Neural progenitor cell (in vitro differentiated cells): Measurements from ENCODE around the gene PRDM15. TPM values are rescaled to one million over a fixed set of nuclear protein-coding genes. Genes with fewer than 3 reads are reported as not detected.

Experiments
- DNase-seq: peaks from one replicate; pipeline ENCODE4 v3.0.0-alpha.2; 2016; ENCODE audit warnings: low spot score
- H2AFZ ChIP-seq: fragments of 200-600 bp; sonication (generic); replicated peaks from 2 replicates; pipeline ENCODE4 v1.6.1; 2016; ENCODE audit warnings: antibody characterized with exemption
- H3F3A ChIP-seq: fragments of 200-600 bp; sonication (generic); 2 replicates; pipeline ENCODE4 v1.6.1; 2016; ENCODE audit warnings: antibody characterized with exemption, low read depth
- H3K27ac ChIP-seq: fragments of 200-600 bp; sonication (generic); 2 replicates; pipeline ENCODE4 v1.5.1; 2016; ENCODE audit warnings: mild to moderate bottlenecking
- H3K27me3 ChIP-seq: fragments of 200-600 bp; sonication (generic); 2 replicates; pipeline ENCODE4 v1.6.1; 2016; ENCODE audit warnings: mild to moderate bottlenecking, moderate library complexity
- H3K36me3 ChIP-seq: fragments of 200-600 bp; sonication (generic); 2 replicates; pipeline ENCODE4 v1.5.1; 2016
- H3K4me1 ChIP-seq: fragments of 200-600 bp; sonication (generic); 2 replicates; pipeline ENCODE4 v1.6.1; 2016; ENCODE audit warnings: mixed run types
- H3K4me2 ChIP-seq: fragments of 200-600 bp; sonication (generic); 2 replicates; pipeline ENCODE4 v1.6.1; 2016
- H3K4me3 ChIP-seq: fragments of 200-600 bp; sonication (generic); 2 replicates; pipeline ENCODE4 v1.5.1; 2016
- H3K79me2 ChIP-seq: fragments of 200-600 bp; sonication (generic); 2 replicates; pipeline ENCODE4 v1.6.1; 2016; ENCODE audit warnings: low read depth
- H3K9ac ChIP-seq: fragments of 200-600 bp; sonication (generic); 2 replicates; pipeline ENCODE4 v1.6.1; 2016
- H3K9me3 ChIP-seq: fragments of 200-600 bp; sonication (generic); 2 replicates; pipeline ENCODE4 v1.5.1; 2016; ENCODE audit warnings: low read depth
- H4K20me1 ChIP-seq: fragments of 200-600 bp; sonication (generic); 2 replicates; pipeline ENCODE4 v1.6.1; 2016; ENCODE audit warnings: low read depth
- H3K27ac Mint-ChIP-seq: 3 replicates; pipeline ENCODE4 v1.8.0; 2021; ENCODE audit warnings: mixed read lengths
- H3K27me3 Mint-ChIP-seq: 2 replicates; pipeline ENCODE4 v1.8.0; 2022; ENCODE audit warnings: low read depth, mild to moderate bottlenecking, inconsistent platforms, moderate library complexity, mixed read lengths; ENCODE audit not compliant: insufficient read depth
- H3K36me3 Mint-ChIP-seq: 3 replicates; pipeline ENCODE4 v1.8.0; 2021; ENCODE audit warnings: mixed read lengths
- H3K4me1 Mint-ChIP-seq: 3 replicates; pipeline ENCODE4 v1.8.0; 2021; ENCODE audit warnings: mixed read lengths
- H3K4me3 Mint-ChIP-seq: 3 replicates; pipeline ENCODE4 v1.8.0; 2021; ENCODE audit warnings: mild to moderate bottlenecking, moderate library complexity, mixed read lengths
- H3K9me3 Mint-ChIP-seq: 3 replicates; pipeline ENCODE4 v1.8.0; 2020; ENCODE audit warnings: mixed read lengths
- EZH2 ChIP-seq: fragments of 200-600 bp; sonication (generic); IDR thresholded peaks from 2 replicates; pipeline ENCODE4 v1.6.1; 2017; ENCODE audit warnings: antibody characterized with exemption, mild to moderate bottlenecking, moderate library complexity
- EZH2phosphoT487 ChIP-seq: fragments of 200-600 bp; sonication (generic); IDR thresholded peaks from 2 replicates; pipeline ENCODE4 v1.6.1; 2017; ENCODE audit warnings: antibody characterized with exemption
- total RNA-seq: library from RNA; depleted of rRNA; stranded (reverse); fragments of >200 nt; gene quantifications from 2 replicates; pipeline ENCODE4 v1.2.3, GENCODE V29; 2015; ENCODE audit warnings: low replicate concordance
- TF ChIP-seq, protein P1 (sequence below): fragments of 200-600 bp; sonication (generic); IDR thresholded peaks from 2 replicates; pipeline ENCODE4 v1.5.1; 2017; ENCODE audit warnings: antibody characterized with exemption, mild to moderate bottlenecking

The PRDM15 gene
- total RNA-seq, 1 donor from 2014 or later, result 9.0 TPM

DNA sequence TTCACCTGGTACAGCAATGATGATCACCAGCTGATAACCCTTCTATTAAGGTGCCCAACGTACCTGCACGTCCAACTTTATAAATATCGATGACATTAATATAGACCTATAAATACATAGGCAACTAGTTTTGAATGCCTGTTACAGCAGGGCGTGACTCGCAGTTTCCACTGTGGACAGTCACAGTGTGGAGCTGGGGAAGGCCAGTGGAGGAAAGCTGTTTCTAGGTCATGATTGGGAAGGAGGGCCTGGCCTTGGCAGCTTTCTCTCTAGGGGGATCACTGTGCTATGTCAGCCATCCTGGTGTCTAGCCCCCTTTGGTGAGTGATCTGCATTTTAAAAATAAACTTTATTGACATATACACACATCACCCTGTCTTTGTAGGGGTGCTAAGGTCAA is 4.4 kb upstream of the PRDM15 start:
- H3K27ac ChIP-seq, result no peak overlapping the region
- H3K4me3 Mint-ChIP-seq, result no peak overlapping the region

DNA sequence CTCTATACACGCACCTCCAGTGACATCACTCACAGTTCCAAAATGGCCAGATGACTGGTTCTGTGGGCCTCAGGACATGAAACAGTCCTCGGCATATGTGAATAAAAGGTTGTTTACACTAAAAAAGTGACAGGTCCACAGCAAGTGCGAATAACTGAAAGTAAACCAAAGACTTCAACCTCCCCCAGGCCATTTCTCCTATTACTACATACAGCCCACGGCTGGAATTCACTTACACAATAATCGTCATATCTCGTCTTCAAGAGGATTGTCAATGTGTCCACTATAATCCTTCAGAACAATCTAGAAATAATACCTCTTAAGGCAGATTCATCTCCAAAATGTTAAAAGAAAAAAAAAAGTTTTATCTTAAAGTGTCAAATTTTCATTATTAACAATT is 1.9 kb upstream of the PRDM15 start:
- Mint-ChIP-seq H3K27me3 (peaks cover 6% of the 10 kb centered on the region), H3K4me1 (peaks cover 21% of the 10 kb centered on the region), H3K9me3 (no peaks in the 10 kb centered on the region), H3K4me3 (peak overlapping the region; percentile 62), H3K36me3 (no peaks in the 10 kb centered on the region), H3K27ac (no peak overlapping the region)
- Histone ChIP-seq H3K27me3 (no peaks in the 10 kb centered on the region), H4K20me1 (no peaks in the 10 kb centered on the region), H3K27ac (no peak overlapping the region), H3K79me2 (peaks cover 21% of the 10 kb centered on the region), H2AFZ (no peak overlapping the region), H3K4me1 (peaks cover 8% of the 10 kb centered on the region), H3F3A (no peaks in the 10 kb centered on the region), H3K9ac (no peak overlapping the region), H3K4me3 (no peak overlapping the region), H3K9me3 (no peaks in the 10 kb centered on the region), H3K36me3 (no peaks in the 10 kb centered on the region), H3K4me2 (no peak overlapping the region)
- no peak for DNase-seq
- TF ChIP-seq EZH2, result no peak
- TF ChIP-seq, protein P1, sequence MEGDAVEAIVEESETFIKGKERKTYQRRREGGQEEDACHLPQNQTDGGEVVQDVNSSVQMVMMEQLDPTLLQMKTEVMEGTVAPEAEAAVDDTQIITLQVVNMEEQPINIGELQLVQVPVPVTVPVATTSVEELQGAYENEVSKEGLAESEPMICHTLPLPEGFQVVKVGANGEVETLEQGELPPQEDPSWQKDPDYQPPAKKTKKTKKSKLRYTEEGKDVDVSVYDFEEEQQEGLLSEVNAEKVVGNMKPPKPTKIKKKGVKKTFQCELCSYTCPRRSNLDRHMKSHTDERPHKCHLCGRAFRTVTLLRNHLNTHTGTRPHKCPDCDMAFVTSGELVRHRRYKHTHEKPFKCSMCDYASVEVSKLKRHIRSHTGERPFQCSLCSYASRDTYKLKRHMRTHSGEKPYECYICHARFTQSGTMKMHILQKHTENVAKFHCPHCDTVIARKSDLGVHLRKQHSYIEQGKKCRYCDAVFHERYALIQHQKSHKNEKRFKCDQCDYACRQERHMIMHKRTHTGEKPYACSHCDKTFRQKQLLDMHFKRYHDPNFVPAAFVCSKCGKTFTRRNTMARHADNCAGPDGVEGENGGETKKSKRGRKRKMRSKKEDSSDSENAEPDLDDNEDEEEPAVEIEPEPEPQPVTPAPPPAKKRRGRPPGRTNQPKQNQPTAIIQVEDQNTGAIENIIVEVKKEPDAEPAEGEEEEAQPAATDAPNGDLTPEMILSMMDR, result no peak

More for the DNA sequence above, 4.4 kb upstream of the PRDM15 start:
- peaks cover 3% of the 10 kb centered on the region for H3K4me1 ChIP-seq
- no peak overlapping the region for H3K4me2 ChIP-seq
- H3K27me3 Mint-ChIP-seq, result peaks cover 2% of the 10 kb centered on the region
- no peaks in the 10 kb centered on the region for H4K20me1 ChIP-seq
- no peak overlapping the region for H3K9ac ChIP-seq
- peaks cover under 1% of the 10 kb centered on the region for H3K79me2 ChIP-seq
- TF ChIP-seq EZH2 (no peak), EZH2phosphoT487 (no peak)
- TF ChIP-seq, protein P1, result no peak
- H3K27ac Mint-ChIP-seq, result peak overlapping the region; percentile 87
- no peaks in the 10 kb centered on the region for H3K9me3 ChIP-seq
- no peaks in the 10 kb centered on the region for H3K36me3 Mint-ChIP-seq
- H3K9me3 Mint-ChIP-seq, result no peaks in the 10 kb centered on the region
- H3F3A ChIP-seq, result no peaks in the 10 kb centered on the region
- no peak for DNase-seq
- H3K27me3 ChIP-seq, result no peaks in the 10 kb centered on the region
- peaks cover 9% of the 10 kb centered on the region for H3K4me1 Mint-ChIP-seq
- H3K36me3 ChIP-seq, result no peaks in the 10 kb centered on the region
- no peak overlapping the region for H2AFZ ChIP-seq
- no peak overlapping the region for H3K4me3 ChIP-seq

DNA sequence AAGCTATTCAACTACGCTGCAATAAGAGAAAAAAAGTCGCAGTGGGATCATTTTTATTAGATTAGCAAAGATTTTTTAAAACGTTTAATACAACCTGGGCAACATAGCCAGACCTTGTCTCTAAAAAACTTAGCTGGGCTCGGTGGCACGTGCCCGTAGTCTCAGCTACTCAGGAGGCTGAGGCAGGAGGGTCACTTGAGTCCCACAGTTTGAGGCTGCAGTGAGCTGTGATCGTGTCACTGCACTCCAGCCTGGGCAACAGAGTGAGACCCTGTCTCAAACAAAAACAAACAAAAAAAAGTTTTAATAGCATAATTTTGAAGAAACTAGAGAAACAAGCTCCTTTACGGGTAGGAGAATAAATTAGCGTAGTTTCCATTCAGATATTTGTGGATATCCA is 1.0 kb upstream of the PRDM15 start:
- H3K79me2 ChIP-seq, result peaks cover 25% of the 10 kb centered on the region
- peaks cover 5% of the 10 kb centered on the region for H3K36me3 Mint-ChIP-seq
- no peaks in the 10 kb centered on the region for H3K27me3 ChIP-seq
- no peaks in the 10 kb centered on the region for H3K36me3 ChIP-seq
- H4K20me1 ChIP-seq, result no peaks in the 10 kb centered on the region
- H3K4me3 Mint-ChIP-seq, result peak overlapping the region; percentile 94
- no peak overlapping the region for H2AFZ ChIP-seq
- H3K27me3 Mint-ChIP-seq, result peaks cover 6% of the 10 kb centered on the region
- H3K4me3 ChIP-seq, result peak overlapping the region; percentile 65
- DNase-seq, result no peak
- no peak overlapping the region for H3K27ac ChIP-seq
- TF ChIP-seq, protein P1, result no peak
- TF ChIP-seq EZH2, result no peak
- no peak for TF ChIP-seq EZH2phosphoT487
- H3K4me1 ChIP-seq, result peaks cover 8% of the 10 kb centered on the region
- peak overlapping the region; percentile 97 for H3K27ac Mint-ChIP-seq
- no peak overlapping the region for H3K9ac ChIP-seq
- no peaks in the 10 kb centered on the region for H3K9me3 Mint-ChIP-seq
- H3F3A ChIP-seq, result no peaks in the 10 kb centered on the region
- H3K9me3 ChIP-seq, result no peaks in the 10 kb centered on the region
- H3K4me1 Mint-ChIP-seq, result peaks cover 20% of the 10 kb centered on the region
- peak overlapping the region; percentile 85 for H3K4me2 ChIP-seq
